HG02885 (cell line): ENCODE measurements around the gene HYAL3.
"Not testable (repeated sequence)": the region's sequence is repeated elsewhere in the genome, so short reads cannot be mapped to it uniquely, and the experiment has no call there.

Source experiments
- ATAC-seq: cut with Tn5 transposase; IDR thresholded peaks from one replicate; pipeline ENCODE4 v1.9.1; 2021; ENCODE audit warnings: mild to moderate bottlenecking; ENCODE audit not compliant: unreplicated experiment, poor library complexity

Gene HYAL3

GRCh38 chr3:50293079-50293801, 6.0 kb downstream of the HYAL3 start:
- no peak for ATAC-seq

GRCh38 chr3:50292159-50293078, 6.8 kb downstream of the HYAL3 start, which contains the start of gene IFRD2:
Gene IFRD2, minus strand, starts transcription at chr3:50292429. Its CDS starts 155 bp downstream, at chr3:50292274.
- peak; percentile 98 for ATAC-seq

GRCh38 chr3:50290161-50290641, 9.0 kb downstream of the HYAL3 start:
- no peak for ATAC-seq

GRCh38 chr3:50289130-50289529, 10.1 kb downstream of the HYAL3 start:
- ATAC-seq, result no peak

GRCh38 chr3:50288387-50289007, 10.7 kb downstream of the HYAL3 start:
- no peak for ATAC-seq

- ATAC-seq, result no peak
These were observed 11.9 kb downstream of the HYAL3 start for GRCh38 chr3:50287262-50287661.

GRCh38 chr3:50286322-50287227, 12.6 kb downstream of the HYAL3 start:
- ATAC-seq, result no peak

GRCh38 chr3:50284121-50284520, 15.1 kb downstream of the HYAL3 start:
- not testable (repeated sequence) for ATAC-seq

- ATAC-seq, result no peak
These were observed 19.8 kb downstream of the HYAL3 start for GRCh38 chr3:50279255-50280016.

GRCh38 chr3:50278880-50279224, 20.4 kb downstream of the HYAL3 start, which contains the start of gene LSMEM2:
Gene LSMEM2, plus strand, starts transcription at chr3:50279087. Its CDS starts 27 bp downstream, at chr3:50279114.
- no peak for ATAC-seq

GRCh38 chr3:50278123-50278879, 20.9 kb downstream of the HYAL3 start:
- no peak for ATAC-seq

GRCh38 chr3:50276762-50277101, 22.5 kb downstream of the HYAL3 start:
- no peak for ATAC-seq

GRCh38 chr3:50275996-50276761, 23.0 kb downstream of the HYAL3 start:
- no peak for ATAC-seq

- no peak for ATAC-seq
These were observed 23.8 kb downstream of the HYAL3 start for GRCh38 chr3:50275141-50275995.

GRCh38 chr3:50274371-50275104, 24.7 kb downstream of the HYAL3 start:
- ATAC-seq, result no peak

- no peak for ATAC-seq
These were observed 25.5 kb downstream of the HYAL3 start for GRCh38 chr3:50273689-50274065.
